ENCODE measurements around the gene UGT1A3.

Gene UGT1A3

GRCh38 chr2:233796254-233796653 is 67.4 kb downstream of the UGT1A3 start:
- DNase-seq (ENCODE audit: low read depth) = no peak

- DNase-seq (ENCODE audit: low read depth) = no peak
These were observed 69.7 kb downstream of the UGT1A3 start for GRCh38 chr2:233798335-233799086.

- DNase-seq (ENCODE audit: low read depth) = no peak
These were observed 70.3 kb downstream of the UGT1A3 start for GRCh38 chr2:233799087-233799665.

- DNase-seq (ENCODE audit: low read depth) = no peak
These were observed 70.9 kb downstream of the UGT1A3 start for GRCh38 chr2:233799716-233800115.

GRCh38 chr2:233800208-233800607 is 71.4 kb downstream of the UGT1A3 start:
- no peak for DNase-seq (ENCODE audit: low read depth)

- no peak for DNase-seq (ENCODE audit: low read depth)
These were observed 72.7 kb downstream of the UGT1A3 start for GRCh38 chr2:233801357-233802131.

GRCh38 chr2:233802132-233802815 is 73.4 kb downstream of the UGT1A3 start:
- DNase-seq (ENCODE audit: low read depth) = no peak

GRCh38 chr2:233803292-233803911 is 74.6 kb downstream of the UGT1A3 start:
- no peak for DNase-seq (ENCODE audit: low read depth)

GRCh38 chr2:233803994-233804393 is 75.2 kb downstream of the UGT1A3 start:
- no peak for DNase-seq (ENCODE audit: low read depth)

GRCh38 chr2:233807215-233807865 is 78.5 kb downstream of the UGT1A3 start:
- DNase-seq (ENCODE audit: low read depth) = no peak

GRCh38 chr2:233807966-233808935 is 79.4 kb downstream of the UGT1A3 start:
- DNase-seq (ENCODE audit: low read depth) = no peak

GRCh38 chr2:233810385-233810784 is 81.5 kb downstream of the UGT1A3 start:
- no peak for DNase-seq (ENCODE audit: low read depth)

- DNase-seq (ENCODE audit: low read depth) = no peak
These were observed 82.2 kb downstream of the UGT1A3 start for GRCh38 chr2:233811087-233811486.

- DNase-seq (ENCODE audit: low read depth) = no peak
These were observed 82.9 kb downstream of the UGT1A3 start for GRCh38 chr2:233811732-233812131.

GRCh38 chr2:233813236-233814055 is 84.6 kb downstream of the UGT1A3 start:
- no peak for DNase-seq (ENCODE audit: low read depth)

GRCh38 chr2:233814056-233814835 is 85.4 kb downstream of the UGT1A3 start:
- no peak for DNase-seq (ENCODE audit: low read depth)

- DNase-seq (ENCODE audit: low read depth) = no peak
These were observed 87.0 kb downstream of the UGT1A3 start for GRCh38 chr2:233815861-233816260.

GRCh38 chr2:233816334-233816733 is 87.5 kb downstream of the UGT1A3 start:
- DNase-seq (ENCODE audit: low read depth) = no peak

GRCh38 chr2:233816771-233817170 is 87.9 kb downstream of the UGT1A3 start:
- no peak for DNase-seq (ENCODE audit: low read depth)
